GM21447 (cell line): ENCODE measurements around the gene OLFML3.

Experiments
- ATAC-seq: cut with Tn5 transposase; IDR thresholded peaks from one replicate; pipeline ENCODE4 v1.9.1; 2021; ENCODE audit not compliant: unreplicated experiment

Gene OLFML3

DNA sequence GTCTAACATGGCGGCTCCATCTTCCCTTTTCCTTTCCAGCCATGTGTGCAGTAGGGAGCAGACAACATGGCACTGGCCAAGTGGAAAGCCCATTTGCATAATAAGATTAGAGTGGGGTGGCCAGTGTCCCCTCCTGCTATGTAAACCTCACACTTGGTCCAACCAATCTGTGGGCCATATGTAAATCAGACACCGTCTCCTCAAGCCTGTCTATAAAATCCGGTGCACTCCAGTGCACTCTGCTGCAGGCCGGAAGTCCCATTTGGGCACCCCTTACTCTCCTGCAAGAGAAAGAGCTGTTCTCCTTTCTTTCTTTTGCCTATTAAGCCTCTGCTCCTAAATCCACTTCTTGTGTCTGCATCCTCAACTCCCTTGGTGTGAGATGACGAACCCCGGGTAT lies 44.1 kb downstream of the OLFML3 start:
- no peak for ATAC-seq

DNA sequence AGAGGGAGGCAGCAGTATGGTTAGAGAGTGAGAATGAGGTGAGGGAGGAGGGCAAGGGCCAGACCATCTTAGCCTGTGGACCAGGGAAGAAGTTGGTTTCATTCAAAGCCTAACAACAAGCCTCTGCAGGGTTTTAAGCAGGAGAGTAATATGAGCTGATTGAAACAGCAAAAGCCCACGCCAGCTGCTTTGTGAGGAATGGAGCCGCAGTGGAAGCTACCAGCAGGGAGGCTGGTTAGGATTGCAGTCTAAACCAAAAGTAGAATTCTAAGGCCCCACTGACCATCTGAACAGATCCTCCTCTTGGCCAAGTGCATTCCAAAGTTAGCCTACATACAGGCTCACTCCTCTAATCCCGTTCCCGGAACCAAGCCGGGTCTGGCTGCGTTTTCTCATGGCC lies 44.8 kb downstream of the OLFML3 start:
- no peak for ATAC-seq

DNA sequence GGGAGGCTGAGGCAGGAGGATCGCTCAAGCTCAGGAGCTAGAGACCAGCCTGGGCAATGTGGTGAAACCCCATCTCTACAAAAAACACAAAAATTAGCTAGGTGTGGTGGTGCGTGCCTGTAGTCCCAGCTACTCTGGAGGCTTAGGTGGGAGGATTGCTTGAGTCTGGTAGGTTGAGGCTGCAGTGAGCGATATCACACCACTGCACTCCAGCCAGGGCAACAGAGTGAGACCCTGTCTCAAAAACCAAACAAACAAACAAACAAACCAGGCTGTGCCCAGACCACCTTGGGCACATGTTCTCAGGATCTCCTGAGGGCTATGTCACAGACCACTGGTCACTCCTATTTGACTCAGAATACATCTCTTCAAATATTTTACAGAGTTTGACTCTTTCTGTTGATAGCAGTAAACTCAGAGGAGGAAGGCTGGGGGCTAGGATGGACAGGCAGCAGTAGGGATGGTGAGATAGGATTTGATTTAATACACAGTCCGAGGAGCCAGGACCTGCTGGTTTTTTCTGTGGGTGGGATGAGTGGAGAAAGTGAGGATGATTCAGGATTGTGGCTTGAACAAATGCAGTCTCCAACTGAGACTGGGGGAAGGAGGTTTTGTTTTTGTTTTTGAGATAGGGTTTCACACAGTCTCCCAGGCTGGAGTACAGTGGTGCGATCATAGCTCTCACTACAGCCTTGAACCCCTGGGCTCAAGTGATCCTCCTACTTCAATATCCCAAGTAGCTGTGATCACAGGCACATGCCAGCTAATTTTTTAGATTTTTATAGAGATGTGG lies 46.5 kb downstream of the OLFML3 start:
- ATAC-seq: no peak

DNA sequence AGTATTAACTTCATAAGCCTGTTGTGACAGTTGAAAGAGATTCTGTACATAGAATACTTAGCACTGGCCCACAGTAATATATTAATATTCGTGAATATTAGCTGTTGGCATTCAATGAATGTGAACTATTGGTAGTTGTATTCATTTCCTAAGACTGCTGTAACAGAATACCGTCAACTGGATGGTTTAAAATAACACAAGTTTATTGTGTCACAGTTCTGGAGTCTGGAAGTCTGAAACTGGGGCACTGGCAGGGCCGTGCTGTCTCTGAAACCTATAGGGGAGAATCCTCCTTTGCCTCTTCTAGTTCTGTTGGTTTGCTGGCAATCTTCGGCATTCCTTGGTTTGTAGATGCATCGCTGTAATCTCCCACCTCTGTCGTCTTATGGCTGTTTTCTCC lies 47.5 kb downstream of the OLFML3 start:
- no peak for ATAC-seq
